ENCODE data around the gene SCAP. TPM values are rescaled to one million over a fixed set of nuclear protein-coding genes. Genes with fewer than 3 reads are reported as not detected.

The SCAP gene
- total and polyA plus RNA-seq, 4 donors, result 44.1 to 91.8 (median 47.4) TPM

DNA sequence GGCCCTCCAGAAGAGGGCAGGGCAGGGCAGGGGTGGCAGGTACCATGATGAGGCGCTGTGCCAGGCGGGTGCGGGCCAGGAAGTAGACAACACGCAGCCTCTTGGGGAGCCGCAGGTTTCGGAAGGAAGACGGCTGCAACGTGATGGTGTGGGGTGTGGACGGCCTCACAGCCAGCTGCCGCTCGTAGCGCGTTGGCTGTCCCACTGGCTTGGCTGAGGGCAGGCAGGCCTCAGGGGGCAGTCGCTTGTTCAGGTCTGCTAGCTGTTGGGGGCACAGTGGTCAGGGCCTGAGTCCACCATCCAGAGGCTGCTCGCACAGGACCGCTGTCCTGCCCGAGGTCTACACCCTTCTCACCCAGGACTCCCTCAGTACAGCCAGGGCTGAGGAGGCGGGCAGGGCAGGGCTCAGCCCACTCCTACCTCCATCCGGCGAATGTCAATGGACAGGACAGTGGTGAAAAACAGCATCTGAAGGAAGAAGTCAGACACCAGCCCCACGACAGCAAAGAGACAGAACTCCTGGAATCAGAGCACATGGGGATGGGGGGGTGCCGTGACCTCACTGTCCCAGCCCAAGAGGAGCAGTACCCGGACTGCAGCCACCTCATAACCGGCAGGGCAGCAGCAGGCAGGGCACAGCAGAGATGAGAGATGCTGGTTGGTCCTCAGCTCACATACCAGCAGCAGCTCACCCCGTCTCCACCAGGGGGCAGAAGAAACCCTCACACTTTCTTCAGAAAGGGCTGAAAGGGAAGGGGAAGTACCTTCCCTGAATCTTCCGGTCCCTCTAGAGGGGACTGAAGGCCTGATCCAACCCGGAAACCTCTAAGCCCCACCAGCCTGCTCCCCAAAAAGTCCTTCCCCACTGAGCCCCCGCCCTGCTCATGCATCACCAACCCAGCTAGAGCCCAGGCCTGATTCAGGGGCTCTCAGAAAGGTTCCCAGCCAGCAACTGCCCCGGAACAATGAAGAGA is 54.9 kb downstream of the SCAP start:
- Histone ChIP-seq H3K27me3 (ENCODE audit: control insufficient read depth in 3 of 3, insufficient read depth in 3 of 3, low read length in 2 of 3) (no peaks in the 10 kb centered on the region), H3K9ac (ENCODE audit: insufficient read depth in 1 of 2, low read length in 2 of 2) (no peak overlapping the region), H3K9me3 (ENCODE audit: control insufficient read depth in 4 of 4, insufficient read depth in 3 of 4, low read length in 3 of 4) (peaks cover 0 to under 1% (median 0%) of the 10 kb centered on the region in 4 donors), H3K27ac (ENCODE audit: low read depth in 1 of 2, low read length in 1 of 2) (peak overlapping the region; percentile 4 to 47), H3K36me3 (ENCODE audit: control insufficient read depth in 4 of 4, insufficient read depth in 4 of 4, low read length in 4 of 4) (peaks cover 0 to 42% (median 17%) of the 10 kb centered on the region in 4 donors), H3K4me1 (ENCODE audit: control insufficient read depth in 5 of 5, insufficient read depth in 5 of 5, low read length in 5 of 5) (peaks cover 0 to 6% (median 5%) of the 10 kb centered on the region in 5 donors), H3K4me3 (no peak overlapping the region)
- 71 to 72% methylated on average over 29 of the region's 29 CpGs for WGBS, 2 donors
- ATAC-seq (ENCODE audit: insufficient read depth, low FRiP score) (peak; percentile 84), DNase-seq (peak; percentile 87 to 88 (median 88))
- TF ChIP-seq, protein P1, sequence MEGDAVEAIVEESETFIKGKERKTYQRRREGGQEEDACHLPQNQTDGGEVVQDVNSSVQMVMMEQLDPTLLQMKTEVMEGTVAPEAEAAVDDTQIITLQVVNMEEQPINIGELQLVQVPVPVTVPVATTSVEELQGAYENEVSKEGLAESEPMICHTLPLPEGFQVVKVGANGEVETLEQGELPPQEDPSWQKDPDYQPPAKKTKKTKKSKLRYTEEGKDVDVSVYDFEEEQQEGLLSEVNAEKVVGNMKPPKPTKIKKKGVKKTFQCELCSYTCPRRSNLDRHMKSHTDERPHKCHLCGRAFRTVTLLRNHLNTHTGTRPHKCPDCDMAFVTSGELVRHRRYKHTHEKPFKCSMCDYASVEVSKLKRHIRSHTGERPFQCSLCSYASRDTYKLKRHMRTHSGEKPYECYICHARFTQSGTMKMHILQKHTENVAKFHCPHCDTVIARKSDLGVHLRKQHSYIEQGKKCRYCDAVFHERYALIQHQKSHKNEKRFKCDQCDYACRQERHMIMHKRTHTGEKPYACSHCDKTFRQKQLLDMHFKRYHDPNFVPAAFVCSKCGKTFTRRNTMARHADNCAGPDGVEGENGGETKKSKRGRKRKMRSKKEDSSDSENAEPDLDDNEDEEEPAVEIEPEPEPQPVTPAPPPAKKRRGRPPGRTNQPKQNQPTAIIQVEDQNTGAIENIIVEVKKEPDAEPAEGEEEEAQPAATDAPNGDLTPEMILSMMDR (IDR thresholded peaks at IDR 0.05; ENCODE audit: control extremely low read depth, extremely low read depth), result peak; percentile 83

DNA sequence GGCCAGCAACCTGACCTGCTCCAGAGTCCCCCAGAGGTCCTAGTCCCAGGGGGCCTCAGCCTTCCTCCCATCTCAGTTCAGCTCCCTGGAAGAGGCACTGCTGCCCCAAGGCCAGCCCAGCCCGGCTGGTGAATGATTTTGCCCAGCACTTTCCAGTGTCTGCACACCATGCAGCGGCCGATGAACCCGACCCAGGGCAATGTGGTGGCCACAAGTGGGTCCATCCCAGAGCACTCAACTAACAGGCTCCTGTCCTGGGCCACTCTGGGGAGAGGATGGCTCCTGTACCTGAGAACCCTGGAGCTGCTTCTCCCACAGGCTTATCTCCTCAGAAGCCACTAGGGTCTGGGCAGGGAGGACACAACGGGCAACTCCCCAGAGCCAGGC is 55.7 kb downstream of the SCAP start:
- Histone ChIP-seq H3K27me3 (ENCODE audit: control insufficient read depth in 3 of 3, insufficient read depth in 3 of 3, low read length in 2 of 3) (no peaks in the 10 kb centered on the region), H3K9ac (ENCODE audit: insufficient read depth in 1 of 2, low read length in 2 of 2) (no peak overlapping the region), H3K36me3 (ENCODE audit: control insufficient read depth in 4 of 4, insufficient read depth in 4 of 4, low read length in 4 of 4) (peaks cover 0 to 42% (median 14%) of the 10 kb centered on the region in 4 donors), H3K4me1 (ENCODE audit: control insufficient read depth in 5 of 5, insufficient read depth in 5 of 5, low read length in 5 of 5) (peaks cover 0 to 6% (median 5%) of the 10 kb centered on the region in 5 donors), H3K4me3 (no peak overlapping the region), H3K9me3 (ENCODE audit: control insufficient read depth in 4 of 4, insufficient read depth in 3 of 4, low read length in 3 of 4) (no peaks in the 10 kb centered on the region), H3K27ac (ENCODE audit: low read depth in 1 of 2, low read length in 1 of 2) (no peak overlapping the region)
- TF ChIP-seq, protein P1 (IDR thresholded peaks at IDR 0.05; ENCODE audit: control extremely low read depth, extremely low read depth), result no peak
- 94 to 96% methylated on average over 5 of the region's 5 CpGs for WGBS, 2 donors
- DNase-seq, result no peak
- no peak for ATAC-seq (ENCODE audit: insufficient read depth, low FRiP score)

DNA sequence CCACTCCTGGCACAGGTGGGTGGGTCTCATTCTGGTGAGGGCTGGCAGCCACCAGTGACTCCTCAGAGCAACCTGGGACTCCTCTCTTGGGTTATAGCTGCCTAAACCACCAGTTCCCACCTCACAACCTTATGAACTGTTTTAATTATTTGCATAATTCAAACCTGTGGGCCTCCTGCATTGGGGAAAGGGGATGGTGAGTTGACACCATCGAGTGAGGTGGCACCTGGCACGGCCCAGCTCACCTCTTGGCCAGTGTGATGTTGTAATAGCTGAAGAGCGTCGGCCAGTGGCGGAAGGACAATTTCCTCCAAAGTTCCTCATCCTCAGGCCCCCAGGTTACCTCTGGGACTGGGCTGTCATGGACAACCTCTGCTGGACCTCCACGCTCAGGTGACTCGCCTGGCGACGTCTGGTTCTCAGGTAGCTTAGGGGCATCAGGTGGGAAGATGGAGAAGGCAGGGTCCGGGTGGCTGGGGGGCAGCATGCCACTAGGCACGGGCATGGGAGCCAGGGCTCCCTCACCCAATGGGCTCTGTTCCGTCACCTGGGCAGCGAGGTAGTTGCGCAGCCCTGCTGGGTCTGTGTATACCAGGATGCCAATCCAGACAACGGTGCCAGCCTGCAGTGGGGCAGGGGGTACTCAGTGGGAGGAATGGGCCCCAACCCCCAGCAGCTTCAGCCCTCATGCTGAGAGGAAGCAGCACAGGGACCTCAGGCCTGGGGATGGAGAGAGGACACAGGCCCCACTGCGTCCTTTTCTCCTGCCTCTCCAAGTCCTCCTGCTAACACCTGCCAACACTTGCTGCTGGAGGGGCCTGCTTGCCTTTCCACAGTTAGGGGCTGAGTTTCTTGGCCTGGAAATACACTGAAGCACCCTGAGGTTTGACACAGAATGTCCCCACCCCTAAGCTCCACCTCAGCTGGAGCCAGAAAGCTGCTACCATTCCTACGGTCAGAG is 56.4 kb downstream of the SCAP start:
- peaks cover 0 to 6% (median 5%) of the 10 kb centered on the region in 5 donors for H3K4me1 ChIP-seq (ENCODE audit: control insufficient read depth in 5 of 5, insufficient read depth in 5 of 5, low read length in 5 of 5)
- WGBS, 2 donors, result 87 to 91% methylated on average over 17 of the region's 17 CpGs
- H3K9ac ChIP-seq (ENCODE audit: insufficient read depth in 1 of 2, low read length in 2 of 2), result no peak overlapping the region
- H3K36me3 ChIP-seq (ENCODE audit: control insufficient read depth in 4 of 4, insufficient read depth in 4 of 4, low read length in 4 of 4), result peaks cover 0 to 47% (median 11%) of the 10 kb centered on the region in 4 donors
- H3K27ac ChIP-seq (ENCODE audit: low read depth in 1 of 2, low read length in 1 of 2), result no peak overlapping the region
- H3K9me3 ChIP-seq (ENCODE audit: control insufficient read depth in 4 of 4, insufficient read depth in 3 of 4, low read length in 3 of 4), result no peaks in the 10 kb centered on the region
- TF ChIP-seq, protein P1 (IDR thresholded peaks at IDR 0.05; ENCODE audit: control extremely low read depth, extremely low read depth), result no peak
- ATAC-seq (ENCODE audit: insufficient read depth, low FRiP score) (no peak), DNase-seq (no peak)
- no peak overlapping the region for H3K4me3 ChIP-seq
- H3K27me3 ChIP-seq (ENCODE audit: control insufficient read depth in 3 of 3, insufficient read depth in 3 of 3, low read length in 2 of 3), result no peaks in the 10 kb centered on the region

All from lung (tissue), 12 donors.